ENCODE data around the gene CACNA2D3.

The CACNA2D3 gene

DNA sequence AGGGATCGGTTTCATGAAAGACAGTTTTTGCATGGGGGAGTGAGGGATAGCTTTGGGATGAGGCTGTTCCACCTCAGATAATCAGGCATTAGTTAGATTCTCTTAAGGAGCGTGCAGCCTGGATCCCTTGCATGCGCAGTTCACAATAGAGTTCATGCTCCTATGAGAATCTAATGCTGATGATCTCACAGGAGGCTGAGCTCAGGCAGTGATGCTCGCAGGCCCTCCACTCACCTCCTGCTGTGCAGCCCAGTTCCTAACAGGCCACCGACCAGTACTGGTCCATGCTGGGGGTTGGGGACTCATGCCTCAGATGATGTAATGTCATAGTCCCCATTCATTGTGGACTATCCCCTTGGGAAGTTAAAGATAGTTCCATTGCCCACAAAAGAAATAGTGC is 255.8 kb downstream of the CACNA2D3 start:
- no peak overlapping the region for H3K4me3 ChIP-seq (ENCODE audit: low read depth, low read length)
- TF ChIP-seq, protein P1, sequence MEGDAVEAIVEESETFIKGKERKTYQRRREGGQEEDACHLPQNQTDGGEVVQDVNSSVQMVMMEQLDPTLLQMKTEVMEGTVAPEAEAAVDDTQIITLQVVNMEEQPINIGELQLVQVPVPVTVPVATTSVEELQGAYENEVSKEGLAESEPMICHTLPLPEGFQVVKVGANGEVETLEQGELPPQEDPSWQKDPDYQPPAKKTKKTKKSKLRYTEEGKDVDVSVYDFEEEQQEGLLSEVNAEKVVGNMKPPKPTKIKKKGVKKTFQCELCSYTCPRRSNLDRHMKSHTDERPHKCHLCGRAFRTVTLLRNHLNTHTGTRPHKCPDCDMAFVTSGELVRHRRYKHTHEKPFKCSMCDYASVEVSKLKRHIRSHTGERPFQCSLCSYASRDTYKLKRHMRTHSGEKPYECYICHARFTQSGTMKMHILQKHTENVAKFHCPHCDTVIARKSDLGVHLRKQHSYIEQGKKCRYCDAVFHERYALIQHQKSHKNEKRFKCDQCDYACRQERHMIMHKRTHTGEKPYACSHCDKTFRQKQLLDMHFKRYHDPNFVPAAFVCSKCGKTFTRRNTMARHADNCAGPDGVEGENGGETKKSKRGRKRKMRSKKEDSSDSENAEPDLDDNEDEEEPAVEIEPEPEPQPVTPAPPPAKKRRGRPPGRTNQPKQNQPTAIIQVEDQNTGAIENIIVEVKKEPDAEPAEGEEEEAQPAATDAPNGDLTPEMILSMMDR (IDR thresholded peaks at IDR 0.05; ENCODE audit: insufficient read depth, low read depth, low read length, missing control alignments): no peak
- no peak for DNase-seq (ENCODE audit: low read depth)

DNA sequence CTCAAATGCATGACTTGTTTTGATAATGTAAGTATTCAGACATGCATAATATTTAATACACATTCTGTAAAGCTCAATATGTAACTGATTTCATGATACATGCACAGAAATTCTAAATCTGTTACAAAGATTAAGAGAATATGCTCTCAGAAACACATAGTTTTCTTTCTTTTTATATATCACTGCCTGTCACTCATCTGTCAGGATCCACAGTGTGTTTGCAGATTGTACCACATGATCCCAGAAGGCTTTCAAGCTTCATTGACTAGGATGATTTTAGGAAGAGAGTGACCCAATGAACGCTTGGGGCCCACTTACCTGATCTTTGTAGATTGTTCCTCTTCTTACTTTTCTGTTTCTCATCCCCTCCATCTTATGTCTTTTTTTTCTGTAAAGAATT is 261.9 kb downstream of the CACNA2D3 start:
- TF ChIP-seq, protein P1 (IDR thresholded peaks at IDR 0.05; ENCODE audit: insufficient read depth, low read depth, low read length, missing control alignments): no peak
- H3K4me3 ChIP-seq (ENCODE audit: low read depth, low read length): no peak overlapping the region
- no peak for DNase-seq (ENCODE audit: low read depth)

DNA sequence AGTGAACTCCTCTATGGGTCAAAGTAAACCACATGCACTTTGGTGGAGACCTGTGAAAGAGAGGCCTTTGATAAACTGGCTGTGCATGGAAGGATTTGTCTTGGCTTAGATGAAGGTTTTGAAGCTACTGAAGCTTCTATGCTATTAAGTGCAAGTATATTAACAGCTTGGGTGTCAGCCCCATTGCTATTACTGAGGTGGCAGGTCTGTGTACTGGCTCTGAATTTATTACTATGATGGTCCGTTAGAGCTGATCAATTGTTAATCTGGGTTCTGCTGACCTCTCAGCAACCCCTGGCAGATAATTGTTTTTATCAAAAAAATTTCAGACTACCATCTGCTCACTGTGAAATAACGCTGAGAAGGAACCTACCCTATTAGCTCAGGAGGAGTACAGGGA is 268.2 kb downstream of the CACNA2D3 start:
- DNase-seq (ENCODE audit: low read depth): no peak
- H3K4me3 ChIP-seq (ENCODE audit: low read depth, low read length): no peak overlapping the region
- TF ChIP-seq, protein P1 (IDR thresholded peaks at IDR 0.05; ENCODE audit: insufficient read depth, low read depth, low read length, missing control alignments): no peak

DNA sequence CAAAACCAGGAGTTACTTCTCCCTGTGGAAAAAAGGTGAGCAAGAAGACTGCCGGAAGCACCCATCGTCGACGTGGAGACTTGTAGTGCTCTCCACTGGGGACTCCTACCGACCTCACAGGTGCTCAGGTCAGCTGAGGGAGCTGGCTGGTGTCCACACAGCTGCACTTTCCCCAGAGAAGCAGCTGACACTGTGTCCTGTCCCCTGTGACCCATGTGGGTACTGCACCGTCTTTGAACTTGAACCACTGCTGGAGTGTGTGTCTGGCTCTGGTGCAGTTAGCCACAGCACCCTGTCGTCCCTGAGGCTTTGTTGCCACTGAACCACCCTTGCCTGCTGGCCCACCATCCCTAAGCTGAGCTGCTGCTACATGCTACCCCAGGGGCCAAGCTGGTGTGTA is 270.8 kb downstream of the CACNA2D3 start:
- TF ChIP-seq, protein P1 (IDR thresholded peaks at IDR 0.05; ENCODE audit: insufficient read depth, low read depth, low read length, missing control alignments): no peak
- no peak overlapping the region for H3K4me3 ChIP-seq (ENCODE audit: low read depth, low read length)

DNA sequence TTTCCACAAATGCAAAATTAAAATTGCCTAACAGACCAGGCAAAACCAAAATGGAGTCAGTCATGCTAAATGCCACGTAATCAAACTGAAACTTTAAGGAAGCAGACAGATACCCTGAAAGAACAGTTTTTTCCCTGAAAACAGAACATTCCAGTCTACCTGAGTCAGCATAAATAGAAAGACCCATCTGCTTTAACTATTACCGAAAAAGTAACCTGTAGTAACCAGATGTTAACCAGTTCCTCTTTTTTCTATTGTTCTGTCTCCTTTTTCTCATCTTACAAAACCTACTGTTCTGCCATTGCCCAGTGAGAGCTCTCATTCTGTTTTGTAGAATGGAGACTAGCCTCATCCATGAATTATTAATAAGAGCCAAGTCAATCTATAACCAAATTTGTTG is 286.0 kb downstream of the CACNA2D3 start:
- no peak for DNase-seq (ENCODE audit: low read depth)
- TF ChIP-seq, protein P1 (IDR thresholded peaks at IDR 0.05; ENCODE audit: insufficient read depth, low read depth, low read length, missing control alignments): no peak
- no peak overlapping the region for H3K4me3 ChIP-seq (ENCODE audit: low read depth, low read length)

More for the DNA sequence above, 270.8 kb downstream of the CACNA2D3 start:
- no peak for DNase-seq (ENCODE audit: low read depth)

DNA sequence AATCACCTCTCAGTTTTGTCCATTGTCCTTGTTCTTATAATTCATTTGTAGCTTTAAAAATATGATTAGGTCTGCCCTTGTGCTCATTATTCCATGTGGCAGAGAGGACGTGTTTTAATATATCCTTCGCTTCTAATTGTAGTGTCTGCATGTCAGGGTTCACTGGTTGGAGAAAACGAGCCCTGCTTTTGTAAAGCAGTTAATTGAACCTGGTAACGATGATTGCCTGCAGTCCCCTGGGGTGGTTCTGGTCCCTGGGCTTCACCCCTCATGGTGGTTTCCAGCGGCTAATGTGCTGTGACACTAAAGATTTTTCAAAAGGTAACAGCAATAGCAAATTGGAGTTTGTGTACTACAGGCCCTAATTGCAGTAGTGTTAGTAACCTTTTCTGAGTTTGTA is 299.6 kb downstream of the CACNA2D3 start:
- TF ChIP-seq, protein P1 (IDR thresholded peaks at IDR 0.05; ENCODE audit: insufficient read depth, low read depth, low read length, missing control alignments): no peak
- no peak for DNase-seq (ENCODE audit: low read depth)
- H3K4me3 ChIP-seq (ENCODE audit: low read depth, low read length): no peak overlapping the region

DNA sequence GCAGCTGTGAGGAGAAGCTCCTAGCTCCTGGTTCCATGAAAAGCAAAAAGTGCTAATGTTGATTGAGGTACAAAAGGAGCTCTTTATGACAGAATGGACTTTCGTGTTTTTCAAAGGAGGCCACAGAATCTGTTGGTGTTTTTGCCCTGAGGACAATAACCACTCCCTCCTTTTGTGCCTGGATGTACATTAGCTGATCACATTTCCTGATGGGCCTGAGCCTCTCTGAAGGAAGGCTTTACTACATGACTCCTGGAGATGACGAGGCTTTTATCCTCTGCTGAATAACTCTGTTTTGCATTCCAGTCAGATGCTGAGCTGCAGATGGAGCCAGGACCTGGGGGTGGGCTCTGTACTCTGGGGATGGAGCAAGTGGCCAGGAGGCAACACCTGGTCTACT is 301.9 kb downstream of the CACNA2D3 start:
- no peak for DNase-seq (ENCODE audit: low read depth)
- TF ChIP-seq, protein P1 (IDR thresholded peaks at IDR 0.05; ENCODE audit: insufficient read depth, low read depth, low read length, missing control alignments): no peak
- H3K4me3 ChIP-seq (ENCODE audit: low read depth, low read length): no peak overlapping the region
